Measurements from ENCODE around the gene LDLR. TPM values are rescaled to one million over a fixed set of nuclear protein-coding genes. Genes with fewer than 3 reads are reported as not detected.

Gene LDLR
- total and polyA plus RNA-seq, 2 donors (not counting 3 experiments of a cell fraction or from before 2014, with no cell fraction given): 142 to 174 TPM

- H3K36me3 ChIP-seq (ENCODE audit: control insufficient read depth in 2 of 2, extremely low read depth in 1 of 2, insufficient read depth in 2 of 2, low read length in 2 of 2): peaks cover 2 to 6% of the 10 kb centered on the region in 2 experiments
- H3K9me1 ChIP-seq (replicated peaks; ENCODE audit: control insufficient read depth, extremely low read depth, insufficient read depth, low read length): no peaks in the 10 kb centered on the region
- no peak overlapping the region for H3K9ac ChIP-seq (replicated peaks; ENCODE audit: extremely low read depth, insufficient read depth, low read length)
- TF ChIP-seq POLR2AphosphoS5 (IDR thresholded peaks at IDR 0.05; ENCODE audit: insufficient read depth, low read depth, low read length): no peak
- TF ChIP-seq POLR2A (IDR thresholded peaks at IDR 0.05; ENCODE audit: low read depth, low read length): no peak
- H3K4me3 ChIP-seq (replicated peaks in 1 of 3; ENCODE audit: insufficient read depth in 1 of 3, low read depth in 1 of 3, low read length in 3 of 3): no peak overlapping the region
- H2AFZ ChIP-seq (ENCODE audit: low read depth, low read length): no peak overlapping the region
- H3K27ac ChIP-seq (ENCODE audit: insufficient read depth, low read depth, low read length): no peak overlapping the region
- no TSS peak for BruUV-seq (replicated peaks)
- no peak for DNase-seq (ENCODE audit: low read depth, low spot score)
- peaks cover 1% of the 10 kb centered on the region for H3K4me1 ChIP-seq (ENCODE audit: control insufficient read depth, extremely low read depth, insufficient read depth, low read length)
- POLR2A ChIA-PET: no interaction called here
- H4K20me1 ChIP-seq (replicated peaks; ENCODE audit: control insufficient read depth, extremely low read depth, insufficient read depth, low read length): no peaks in the 10 kb centered on the region
- dilution Hi-C loops (cut with MboI; ENCODE audit: extremely low pct_ligation_motif_present, low sequenced_read_pairs) (no loop called here), intact Hi-C loops (cut with micrococcal nuclease) (no loop called here)
- CTCF ChIA-PET: interaction anchor here (2.0 to 2.2 kb wide), 2 partner anchors 34 to 56 kb away, joined by 5 to 6 read pairs; no protein-coding TSS in a partner anchor
- FAIRE-seq: no peak
- H3K27me3 ChIP-seq (ENCODE audit: control insufficient read depth in 2 of 2, insufficient read depth in 2 of 2, low read length in 2 of 2): no peaks in the 10 kb centered on the region
- no peaks in the 10 kb centered on the region for H3K79me2 ChIP-seq (ENCODE audit: control insufficient read depth, insufficient read depth, low read length)
- H3K9me3 ChIP-seq (replicated peaks; ENCODE audit: control insufficient read depth, insufficient read depth, low read length): no peaks in the 10 kb centered on the region
- no peak overlapping the region for H3K4me2 ChIP-seq (ENCODE audit: insufficient read depth, low read length)
Observed at GRCh38 chr19:11069561-11069960, 19.7 kb upstream of the LDLR start.

GRCh38 chr19:11070123-11070522 lies 19.1 kb upstream of the LDLR start:
- CTCF ChIA-PET: interaction anchor here (2.0 to 2.2 kb wide), 2 partner anchors 34 to 56 kb away, joined by 5 to 6 read pairs; no protein-coding TSS in a partner anchor
- no peak overlapping the region for H3K4me3 ChIP-seq (replicated peaks in 1 of 3; ENCODE audit: insufficient read depth in 1 of 3, low read depth in 1 of 3, low read length in 3 of 3)
- H3K36me3 ChIP-seq (ENCODE audit: control insufficient read depth in 2 of 2, extremely low read depth in 1 of 2, insufficient read depth in 2 of 2, low read length in 2 of 2): peaks cover 2 to 6% of the 10 kb centered on the region in 2 experiments
- DNase-seq (ENCODE audit: low read depth, low spot score) (no peak), FAIRE-seq (no peak)
- H3K27me3 ChIP-seq (ENCODE audit: control insufficient read depth in 2 of 2, insufficient read depth in 2 of 2, low read length in 2 of 2): no peaks in the 10 kb centered on the region
- intact Hi-C loops (cut with micrococcal nuclease): no loop called here
- peaks cover 4% of the 10 kb centered on the region for H3K4me1 ChIP-seq (ENCODE audit: control insufficient read depth, extremely low read depth, insufficient read depth, low read length)
- no peak overlapping the region for H3K27ac ChIP-seq (ENCODE audit: insufficient read depth, low read depth, low read length)
- no peaks in the 10 kb centered on the region for H3K9me3 ChIP-seq (replicated peaks; ENCODE audit: control insufficient read depth, insufficient read depth, low read length)
- H2AFZ ChIP-seq (ENCODE audit: low read depth, low read length): no peak overlapping the region
- TF ChIP-seq CTCF (IDR thresholded peaks at IDR 0.05; ENCODE audit: extremely low read depth in 1 of 2, insufficient read depth in 1 of 2, low read depth in 1 of 2, low read length in 2 of 2) (no peak), POLR2A (IDR thresholded peaks at IDR 0.05; ENCODE audit: low read depth, low read length) (no peak), FOS (IDR thresholded peaks at IDR 0.05; ENCODE audit: borderline replicate concordance, insufficient read depth, low read length) (no peak), POLR2AphosphoS5 (IDR thresholded peaks at IDR 0.05; ENCODE audit: insufficient read depth, low read depth, low read length) (no peak), EZH2 (IDR thresholded peaks at IDR 0.05; ENCODE audit: borderline replicate concordance, low read depth, low read length, severe bottlenecking) (no peak), JUN (IDR thresholded peaks at IDR 0.05; ENCODE audit: borderline replicate concordance, insufficient read depth, insufficient read length, low read depth) (no peak), MAX (IDR thresholded peaks at IDR 0.05; ENCODE audit: insufficient read depth, insufficient read length) (no peak), GATA2 (IDR thresholded peaks at IDR 0.05; ENCODE audit: insufficient read depth, insufficient read length, low read depth, low read length) (no peak), MYC (IDR thresholded peaks at IDR 0.05; ENCODE audit: low read depth, low read length) (no peak)
- no TSS peak for BruUV-seq (replicated peaks)
- no peak overlapping the region for H3K9ac ChIP-seq (replicated peaks; ENCODE audit: extremely low read depth, insufficient read depth, low read length)
- dilution Hi-C loops (cut with MboI; ENCODE audit: extremely low pct_ligation_motif_present, low sequenced_read_pairs): no loop called here
- POLR2A ChIA-PET: no interaction called here
- no peaks in the 10 kb centered on the region for H3K79me2 ChIP-seq (ENCODE audit: control insufficient read depth, insufficient read depth, low read length)
- no peaks in the 10 kb centered on the region for H4K20me1 ChIP-seq (replicated peaks; ENCODE audit: control insufficient read depth, extremely low read depth, insufficient read depth, low read length)
- H3K4me2 ChIP-seq (ENCODE audit: insufficient read depth, low read length): no peak overlapping the region
- no peaks in the 10 kb centered on the region for H3K9me1 ChIP-seq (replicated peaks; ENCODE audit: control insufficient read depth, extremely low read depth, insufficient read depth, low read length)

Measured in endothelial cell of umbilical vein (primary cell).